ENCODE results near the gene DES. TPM values are rescaled to one million over a fixed set of nuclear protein-coding genes. Genes with fewer than 3 reads are reported as not detected.

The DES gene
- total and polyA plus RNA-seq, 2 donors (not counting 1 experiment from before 2014, with no cell fraction given) = not detected

GRCh38 chr2:219423652-219424377 lies 5.6 kb downstream of the DES start:
- ChIA-PET POLR2A (interaction anchor here (0.6 kb wide), 1 partner anchor 54 kb away, joined by 5 read pairs; no protein-coding TSS in a partner anchor), CTCF (no interaction called here)
- H3K79me2 ChIP-seq (ENCODE audit: control insufficient read depth, insufficient read depth, low read length) = no peaks in the 10 kb centered on the region
- peaks cover 0 to 26% (median 2%) of the 10 kb centered on the region in 4 experiments for H3K27me3 ChIP-seq (replicated peaks in 1 of 4; ENCODE audit: control extremely low read depth in 1 of 4, control insufficient read depth in 3 of 4, insufficient read depth in 4 of 4, low read length in 3 of 4)
- H3K36me3 ChIP-seq (replicated peaks in 1 of 2; ENCODE audit: control extremely low read depth in 1 of 2, control insufficient read depth in 1 of 2, extremely low read depth in 1 of 2, insufficient read depth in 2 of 2, low read length in 1 of 2) = no peaks in the 10 kb centered on the region
- H3K27ac ChIP-seq (ENCODE audit: low read length in 2 of 2) = no peak overlapping the region
- no peak overlapping the region for H3K4me3 Mint-ChIP-seq
- WGBS (ENCODE audit: insufficient coverage) = 87% methylated on average over 7 of the region's 14 CpGs
- DNase-seq (no peak), ATAC-seq (ENCODE audit: low read depth) (no peak)
- no peak overlapping the region for H3K4me3 ChIP-seq (ENCODE audit: control extremely low read depth in 1 of 5, extremely low read depth in 1 of 5, insufficient read depth in 1 of 5, low read depth in 2 of 5, low read length in 4 of 5)
- no peak overlapping the region for H2AFZ ChIP-seq (ENCODE audit: insufficient read depth, low read depth, low read length, poor library complexity, severe bottlenecking)
- H3K9ac ChIP-seq (ENCODE audit: low read length) = no peak overlapping the region
- H3K9me3 ChIP-seq (ENCODE audit: control extremely low read depth in 1 of 3, control insufficient read depth in 2 of 3, insufficient read depth in 1 of 3, low read length in 2 of 3) = no peaks in the 10 kb centered on the region
- peaks cover 1% of the 10 kb centered on the region for H3K4me1 Mint-ChIP-seq
- H3K4me2 ChIP-seq (replicated peaks; ENCODE audit: low read depth, low read length, poor library complexity, severe bottlenecking) = no peak overlapping the region
- intact Hi-C loops (cut with micrococcal nuclease) = no loop called here
- no peaks in the 10 kb centered on the region for H3K4me1 ChIP-seq (ENCODE audit: control insufficient read depth in 2 of 2, insufficient read depth in 2 of 2, low read length in 2 of 2)
- H3K9me3 Mint-ChIP-seq (ENCODE audit: insufficient read depth) = no peaks in the 10 kb centered on the region
- peaks cover 45% of the 10 kb centered on the region for H3K27me3 Mint-ChIP-seq
- no peak for TF ChIP-seq EZH2 (IDR thresholded peaks at IDR 0.05; ENCODE audit: borderline replicate concordance, insufficient read depth, low read depth, low read length, poor library complexity, severe bottlenecking)
- TF ChIP-seq, protein P1, sequence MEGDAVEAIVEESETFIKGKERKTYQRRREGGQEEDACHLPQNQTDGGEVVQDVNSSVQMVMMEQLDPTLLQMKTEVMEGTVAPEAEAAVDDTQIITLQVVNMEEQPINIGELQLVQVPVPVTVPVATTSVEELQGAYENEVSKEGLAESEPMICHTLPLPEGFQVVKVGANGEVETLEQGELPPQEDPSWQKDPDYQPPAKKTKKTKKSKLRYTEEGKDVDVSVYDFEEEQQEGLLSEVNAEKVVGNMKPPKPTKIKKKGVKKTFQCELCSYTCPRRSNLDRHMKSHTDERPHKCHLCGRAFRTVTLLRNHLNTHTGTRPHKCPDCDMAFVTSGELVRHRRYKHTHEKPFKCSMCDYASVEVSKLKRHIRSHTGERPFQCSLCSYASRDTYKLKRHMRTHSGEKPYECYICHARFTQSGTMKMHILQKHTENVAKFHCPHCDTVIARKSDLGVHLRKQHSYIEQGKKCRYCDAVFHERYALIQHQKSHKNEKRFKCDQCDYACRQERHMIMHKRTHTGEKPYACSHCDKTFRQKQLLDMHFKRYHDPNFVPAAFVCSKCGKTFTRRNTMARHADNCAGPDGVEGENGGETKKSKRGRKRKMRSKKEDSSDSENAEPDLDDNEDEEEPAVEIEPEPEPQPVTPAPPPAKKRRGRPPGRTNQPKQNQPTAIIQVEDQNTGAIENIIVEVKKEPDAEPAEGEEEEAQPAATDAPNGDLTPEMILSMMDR (IDR thresholded peaks at IDR 0.05) = no peak
- H3K27ac Mint-ChIP-seq = no peak overlapping the region
- no peaks in the 10 kb centered on the region for H4K20me1 ChIP-seq (ENCODE audit: control insufficient read depth, insufficient read depth, low read length, poor library complexity, severe bottlenecking)

DNA sequence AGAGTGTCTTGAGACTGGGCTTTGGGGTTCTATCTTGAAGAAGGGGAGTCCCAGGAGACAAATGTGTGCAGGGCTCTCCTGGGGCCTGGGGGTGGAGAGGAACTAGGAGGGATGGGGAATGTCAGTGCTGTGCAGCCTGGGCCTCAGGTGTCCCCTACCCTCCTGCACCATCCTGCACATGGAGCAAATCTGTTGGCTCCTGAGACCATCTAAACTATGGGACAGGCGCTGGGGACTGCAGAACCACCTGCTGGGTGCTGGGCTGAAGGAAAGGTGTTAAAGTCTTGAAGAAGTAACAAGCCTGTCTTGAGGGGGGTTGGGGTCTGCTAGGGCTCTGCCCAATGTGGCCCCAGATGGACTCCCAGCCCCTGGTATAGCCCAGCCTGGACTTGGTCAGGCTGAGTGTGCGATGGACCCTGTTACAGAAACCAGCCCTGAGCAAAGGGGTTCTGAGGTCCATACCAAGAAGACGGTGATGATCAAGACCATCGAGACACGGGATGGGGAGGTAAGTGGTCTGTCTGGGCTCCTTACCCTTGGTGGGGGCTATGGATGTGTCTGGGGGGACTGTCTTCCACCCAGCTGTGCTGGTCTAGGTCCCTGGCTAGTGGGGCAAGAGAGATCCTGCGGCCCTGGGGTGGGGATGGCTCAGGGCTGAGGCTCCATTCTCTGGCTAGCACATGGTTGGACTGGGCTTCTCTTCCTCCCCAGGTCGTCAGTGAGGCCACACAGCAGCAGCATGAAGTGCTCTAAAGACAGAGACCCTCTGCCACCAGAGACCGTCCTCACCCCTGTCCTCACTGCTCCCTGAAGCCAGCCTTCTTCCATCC lies 7.3 kb downstream of the DES start:
- Mint-ChIP-seq H3K4me3 (no peak overlapping the region), H3K4me1 (no peaks in the 10 kb centered on the region), H3K27ac (peak overlapping the region; percentile 17), H3K9me3 (ENCODE audit: insufficient read depth) (no peaks in the 10 kb centered on the region), H3K27me3 (peaks cover 37% of the 10 kb centered on the region)
- Histone ChIP-seq H3K9ac (ENCODE audit: low read length) (no peak overlapping the region), H3K4me1 (ENCODE audit: control insufficient read depth in 2 of 2, insufficient read depth in 2 of 2, low read length in 2 of 2) (no peaks in the 10 kb centered on the region), H3K9me3 (ENCODE audit: control extremely low read depth in 1 of 3, control insufficient read depth in 2 of 3, insufficient read depth in 1 of 3, low read length in 2 of 3) (no peaks in the 10 kb centered on the region), H3K4me2 (replicated peaks; ENCODE audit: low read depth, low read length, poor library complexity, severe bottlenecking) (no peak overlapping the region), H3K36me3 (replicated peaks in 1 of 2; ENCODE audit: control extremely low read depth in 1 of 2, control insufficient read depth in 1 of 2, extremely low read depth in 1 of 2, insufficient read depth in 2 of 2, low read length in 1 of 2) (no peaks in the 10 kb centered on the region), H3K4me3 (ENCODE audit: control extremely low read depth in 1 of 5, extremely low read depth in 1 of 5, insufficient read depth in 1 of 5, low read depth in 2 of 5, low read length in 4 of 5) (no peak overlapping the region), H3K79me2 (ENCODE audit: control insufficient read depth, insufficient read depth, low read length) (no peaks in the 10 kb centered on the region), H2AFZ (ENCODE audit: insufficient read depth, low read depth, low read length, poor library complexity, severe bottlenecking) (no peak overlapping the region), H3K27ac (ENCODE audit: low read length in 2 of 2) (no peak overlapping the region), H3K27me3 (replicated peaks in 1 of 4; ENCODE audit: control extremely low read depth in 1 of 4, control insufficient read depth in 3 of 4, insufficient read depth in 4 of 4, low read length in 3 of 4) (peaks cover 0 to 12% (median 0%) of the 10 kb centered on the region in 4 experiments), H4K20me1 (ENCODE audit: control insufficient read depth, insufficient read depth, low read length, poor library complexity, severe bottlenecking) (no peaks in the 10 kb centered on the region)
- no peak for TF ChIP-seq EZH2 (IDR thresholded peaks at IDR 0.05; ENCODE audit: borderline replicate concordance, insufficient read depth, low read depth, low read length, poor library complexity, severe bottlenecking)
- TF ChIP-seq, protein P1 (IDR thresholded peaks at IDR 0.05) = no peak
- CTCF ChIA-PET = no interaction called here
- POLR2A ChIA-PET = no interaction called here
- WGBS (ENCODE audit: insufficient coverage) = 84% methylated on average over 8 of the region's 8 CpGs
- intact Hi-C loops (cut with micrococcal nuclease) = no loop called here
- DNase-seq (no peak), ATAC-seq (ENCODE audit: low read depth) (no peak)
